HG03575 (cell line): Measurements from ENCODE around the gene RPL10L.

Experiments
- ATAC-seq: cut with Tn5 transposase; IDR thresholded peaks from one replicate; pipeline ENCODE4 v1.9.1; 2021; ENCODE audit not compliant: unreplicated experiment, insufficient number of reproducible peaks, low FRiP score; ENCODE audit errors: extremely low read depth

Gene RPL10L

DNA sequence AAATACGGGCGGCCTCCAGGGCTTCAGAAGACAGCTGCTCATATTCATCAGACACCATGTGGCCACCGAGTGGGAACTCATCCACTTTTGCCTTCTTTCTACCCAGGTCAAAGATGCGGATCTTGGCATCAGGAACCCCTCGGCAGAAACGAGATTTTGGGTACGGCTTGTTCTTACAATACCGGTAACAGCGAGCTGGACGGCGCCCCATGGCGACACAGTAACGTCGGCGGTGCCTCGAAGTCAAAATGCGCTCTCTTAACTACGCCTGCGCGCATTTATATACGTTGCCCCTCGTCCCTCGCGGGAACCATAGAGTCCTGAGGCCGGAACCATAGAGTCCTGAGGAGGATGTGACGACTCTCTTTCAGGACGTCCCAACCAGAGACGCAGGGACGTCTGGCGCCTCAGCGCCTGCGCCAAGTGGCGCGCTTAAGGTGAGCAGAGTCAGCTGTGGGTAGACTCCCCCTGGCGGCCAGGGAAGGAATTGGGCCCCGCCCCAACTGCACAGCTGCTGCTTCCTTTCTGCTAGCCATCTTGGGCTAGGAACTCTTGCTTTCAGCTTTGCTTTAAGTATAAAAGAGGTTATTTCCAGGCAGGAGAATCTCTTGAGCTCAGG, at the start of gene RPL10L:
RPL10L (minus strand) TSS at position 256 of the 619 bp plus-strand sequence; CDS start at position 211, 45 bp downstream.
- ATAC-seq: no peak

DNA sequence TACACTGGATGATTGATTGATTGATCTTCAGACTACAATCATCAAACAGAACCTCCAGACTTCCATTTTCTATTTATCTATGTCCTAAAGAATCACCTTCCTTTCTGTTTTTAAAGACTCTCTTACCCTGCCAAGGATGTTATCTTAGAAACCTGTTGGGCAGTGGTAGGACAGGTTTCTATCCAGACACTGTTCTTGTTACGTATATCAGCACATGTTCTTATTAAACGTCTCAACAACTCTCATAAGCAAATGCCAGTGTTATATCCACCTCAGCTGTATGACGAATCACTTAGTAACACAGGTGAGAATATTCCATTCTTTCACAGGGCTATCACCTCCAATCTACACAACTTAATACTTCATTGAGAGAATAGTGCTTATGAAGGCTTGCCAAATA, 40.2 kb upstream of the RPL10L start:
- ATAC-seq: no peak

DNA sequence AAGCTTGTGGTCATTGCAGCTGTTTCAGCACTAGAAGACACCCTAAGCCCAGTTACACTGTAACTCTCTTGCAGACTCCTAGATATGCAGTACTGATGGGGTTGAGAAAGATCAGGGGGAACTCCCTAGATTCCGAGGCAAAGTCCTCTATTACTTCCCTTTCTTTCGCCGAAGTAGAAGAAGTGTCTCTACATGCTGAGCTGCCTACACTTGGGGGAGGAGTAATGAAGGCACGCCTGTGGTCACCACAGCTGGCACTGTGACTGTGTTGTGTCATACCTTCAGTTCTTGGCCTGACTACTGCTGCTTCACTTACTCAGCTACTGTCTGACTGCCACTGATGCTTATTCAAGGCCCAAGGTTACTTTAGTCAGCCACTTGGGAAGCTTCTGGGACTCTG, 35.1 kb upstream of the RPL10L start:
- no peak for ATAC-seq

DNA sequence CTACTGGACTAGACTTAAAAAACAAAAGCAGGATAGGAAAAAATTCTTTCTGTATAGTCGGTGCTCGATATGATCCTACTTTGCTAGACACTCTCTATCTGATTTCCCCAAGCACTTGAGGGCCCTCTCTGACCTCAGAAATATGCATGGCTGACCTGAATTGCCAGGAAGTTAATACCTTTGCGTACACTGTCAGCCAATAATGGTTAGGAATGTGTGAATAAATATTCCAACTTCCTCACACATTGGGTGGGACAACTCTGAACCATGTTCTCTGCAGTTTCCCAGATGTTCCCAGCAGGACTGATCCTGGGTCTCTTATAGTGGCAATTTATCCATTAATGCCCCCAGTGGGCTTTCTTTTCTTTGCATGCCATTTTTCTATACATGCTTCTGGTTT, 20.5 kb upstream of the RPL10L start:
- ATAC-seq: no peak

DNA sequence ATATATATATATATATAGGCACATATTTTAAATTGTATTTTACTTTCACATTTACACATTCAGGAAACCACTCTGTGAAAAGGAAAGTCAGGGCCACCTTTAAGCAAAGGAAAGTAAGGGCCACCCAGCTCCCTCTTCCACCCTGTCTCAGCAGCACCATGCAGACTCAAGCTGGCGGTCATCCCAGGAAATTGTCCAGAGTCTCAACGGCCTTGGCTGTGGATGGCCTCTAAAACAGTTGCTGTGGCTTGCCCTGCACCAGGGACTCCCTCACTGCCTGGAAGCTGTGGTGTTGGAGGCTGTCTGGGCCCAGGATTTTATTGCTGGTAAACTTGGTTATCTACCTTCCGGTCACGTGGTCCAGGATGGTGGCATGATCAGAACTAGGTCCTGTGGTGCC, 11.8 kb upstream of the RPL10L start:
- ATAC-seq: no peak

DNA sequence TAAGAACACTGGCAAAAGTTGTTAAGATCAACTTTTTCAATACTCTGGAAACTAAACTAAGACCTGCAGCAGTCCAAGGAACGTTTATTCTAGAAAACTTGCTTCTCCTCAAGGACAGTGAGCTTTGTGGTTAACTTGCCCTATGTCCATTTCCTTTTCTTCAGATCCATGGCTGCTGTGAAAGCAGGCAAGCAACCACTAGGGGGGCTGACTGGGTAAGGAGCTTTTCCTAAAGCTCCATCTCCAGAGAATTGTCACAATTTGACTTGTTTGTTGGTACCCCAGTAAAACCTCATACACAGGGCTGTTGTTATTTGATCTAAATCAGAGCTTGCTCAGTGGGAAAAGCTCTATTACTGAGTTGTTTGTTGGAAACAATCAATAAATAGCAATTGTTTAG, 10.1 kb upstream of the RPL10L start:
- no peak for ATAC-seq

DNA sequence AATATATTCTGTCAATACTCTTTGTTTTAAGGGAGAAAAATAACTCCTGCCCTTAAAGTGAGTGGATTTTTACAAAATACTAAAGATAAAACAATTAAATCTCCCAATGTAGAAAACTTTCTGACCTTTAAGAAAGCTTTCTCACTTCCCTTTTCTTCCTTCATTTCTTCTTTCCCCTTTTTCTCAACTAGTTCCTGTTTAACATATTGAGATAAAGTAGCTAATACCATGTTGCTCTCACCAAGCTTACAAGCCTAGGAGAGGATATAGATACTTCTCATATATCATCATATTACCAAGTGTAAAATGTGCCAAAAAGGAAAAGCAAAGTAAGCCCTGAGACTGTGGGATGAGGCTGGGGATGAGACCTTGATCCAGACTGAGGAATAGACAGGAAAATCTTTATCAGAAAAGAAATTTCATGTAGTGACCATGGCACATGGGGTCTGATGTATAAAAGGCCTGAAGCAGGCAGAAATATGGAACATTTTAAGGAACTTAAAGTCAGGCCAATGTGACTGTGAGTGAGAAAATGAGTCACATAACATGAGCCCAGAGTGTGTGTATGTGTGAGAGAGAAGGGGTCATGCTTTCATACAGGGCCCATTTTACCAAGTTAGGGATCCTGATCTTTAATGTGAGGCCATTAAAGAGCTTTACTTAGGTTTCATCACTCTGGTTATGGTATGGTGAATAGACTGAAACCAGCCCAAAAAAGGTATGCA, 1.6 kb upstream of the RPL10L start:
- ATAC-seq: no peak

DNA sequence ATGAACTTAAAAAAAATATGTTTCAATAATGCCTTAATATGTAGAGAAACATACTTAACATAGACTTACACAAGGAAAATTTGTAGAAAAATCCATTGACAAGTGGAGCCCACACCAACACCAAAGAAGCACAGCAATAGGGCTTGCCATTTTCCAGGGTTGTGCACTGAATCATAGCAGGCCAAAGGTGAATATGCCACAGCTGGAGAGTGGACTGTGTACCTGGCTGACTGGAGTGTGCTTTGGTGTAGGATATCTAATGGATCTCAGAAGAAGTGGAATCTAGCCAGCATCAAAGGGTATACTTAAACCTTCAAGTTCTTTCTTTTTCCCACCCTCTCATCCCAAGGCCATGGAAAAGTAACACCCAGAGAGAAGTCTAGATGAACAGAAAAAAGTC, 4.8 kb downstream of the RPL10L start:
- ATAC-seq: no peak

DNA sequence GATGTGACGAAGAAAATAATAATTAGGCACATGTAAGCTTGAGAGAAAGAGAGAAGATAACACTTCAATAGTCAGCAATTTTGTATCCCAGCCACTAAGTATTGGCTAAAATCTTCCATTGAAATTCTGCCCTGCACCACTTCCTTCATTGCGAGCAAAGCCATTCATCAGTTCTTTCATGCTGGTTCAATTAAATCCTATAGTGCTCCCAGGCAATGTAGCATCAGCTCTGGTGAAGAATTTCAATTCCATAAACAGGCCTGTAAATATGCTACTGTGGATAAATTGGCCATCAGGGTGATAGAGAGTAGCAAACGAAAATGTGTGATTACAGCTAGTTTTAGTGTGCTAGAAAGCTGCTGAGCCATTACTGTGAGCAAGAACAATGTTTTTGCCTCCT, 24.7 kb downstream of the RPL10L start:
- no peak for ATAC-seq
